ENCODE data around the gene SNED1. TPM values are rescaled to one million over a fixed set of nuclear protein-coding genes. Genes with fewer than 3 reads are reported as not detected.

Gene SNED1
- total RNA-seq, 1 experiment from 2014 or later: 53.1 TPM

GRCh38 chr2:241107031-241107783 lies 108.8 kb downstream of the SNED1 start:
- no peak for DNase-seq (ENCODE audit: low read depth)

- no peak for DNase-seq (ENCODE audit: low read depth)
Measured at GRCh38 chr2:241108271-241109209, 110.1 kb downstream of the SNED1 start.

- DNase-seq (ENCODE audit: low read depth): no peak
Measured at GRCh38 chr2:241109210-241110088, 111.0 kb downstream of the SNED1 start.

- no peak for DNase-seq (ENCODE audit: low read depth)
Measured at GRCh38 chr2:241110089-241110606, 111.7 kb downstream of the SNED1 start.

- DNase-seq (ENCODE audit: low read depth): no peak
Measured at GRCh38 chr2:241110607-241111439, 112.4 kb downstream of the SNED1 start.

- DNase-seq (ENCODE audit: low read depth): no peak
Measured at GRCh38 chr2:241111440-241111805, 113.0 kb downstream of the SNED1 start.

- no peak for DNase-seq (ENCODE audit: low read depth)
Measured at GRCh38 chr2:241112046-241112445, 113.6 kb downstream of the SNED1 start.

GRCh38 chr2:241112592-241112991 lies 114.2 kb downstream of the SNED1 start:
- no peak for DNase-seq (ENCODE audit: low read depth)

GRCh38 chr2:241114836-241115235 lies 116.4 kb downstream of the SNED1 start:
- no peak for DNase-seq (ENCODE audit: low read depth)

GRCh38 chr2:241115361-241115760 lies 116.9 kb downstream of the SNED1 start:
- DNase-seq (ENCODE audit: low read depth): no peak

- DNase-seq (ENCODE audit: low read depth): no peak
Measured at GRCh38 chr2:241116606-241117560, 118.5 kb downstream of the SNED1 start.

- no peak for DNase-seq (ENCODE audit: low read depth)
Measured at GRCh38 chr2:241118737-241119505, 120.5 kb downstream of the SNED1 start.

- peak; percentile 14 for DNase-seq (ENCODE audit: low read depth)
Measured at GRCh38 chr2:241120440-241120839, 122.0 kb downstream of the SNED1 start.

- DNase-seq (ENCODE audit: low read depth): no peak
Measured at GRCh38 chr2:241121008-241121407, 122.6 kb downstream of the SNED1 start.

GRCh38 chr2:241122376-241123002 lies 124.1 kb downstream of the SNED1 start:
- DNase-seq (ENCODE audit: low read depth): no peak

GRCh38 chr2:241123816-241124536 lies 125.6 kb downstream of the SNED1 start:
- no peak for DNase-seq (ENCODE audit: low read depth)

GRCh38 chr2:241125626-241126025 lies 127.2 kb downstream of the SNED1 start:
- no peak for DNase-seq (ENCODE audit: low read depth)
